Measurements from ENCODE around the gene ADD2. TPM values are rescaled to one million over a fixed set of nuclear protein-coding genes. Genes with fewer than 3 reads are reported as not detected.

The ADD2 gene
- total RNA-seq, 1 donor from 2014 or later = not detected

- Histone ChIP-seq H3K27me3 (ENCODE audit: control insufficient read depth, insufficient read depth, low read length) (peaks cover 5% of the 10 kb centered on the region), H3K4me3 (ENCODE audit: low read depth, low read length) (no peak overlapping the region), H3K36me3 (ENCODE audit: control insufficient read depth, insufficient read depth, low read length) (no peaks in the 10 kb centered on the region)
- no peak for TF ChIP-seq CTCF (IDR thresholded peaks at IDR 0.05; ENCODE audit: insufficient read depth, low read length, severe bottlenecking)
- no peak for FAIRE-seq
- peak; percentile 78 for DNase-seq (ENCODE audit: low read depth)
Observed at GRCh38 chr2:70738159-70738558, 29.8 kb downstream of the ADD2 start.

DNA sequence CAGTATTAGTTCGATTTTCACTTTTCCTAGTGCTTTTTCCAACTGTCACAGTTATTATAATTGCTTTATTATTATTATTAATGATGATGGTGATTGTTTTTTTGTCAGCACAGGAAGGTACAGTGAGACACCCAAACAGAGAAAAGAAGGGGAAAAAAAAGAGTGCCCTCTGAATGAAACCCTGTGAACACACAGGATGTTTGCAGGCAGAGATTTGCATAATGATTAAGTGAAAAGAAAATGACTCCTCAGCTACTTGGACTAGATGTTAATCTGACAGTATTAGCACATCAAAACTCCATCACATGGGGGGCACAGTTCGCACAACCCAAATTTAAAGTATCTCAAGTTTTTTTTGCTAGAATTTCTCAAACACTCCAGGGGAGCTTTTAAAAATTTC is 32.9 kb downstream of the ADD2 start:
- Histone ChIP-seq H3K27me3 (ENCODE audit: control insufficient read depth, insufficient read depth, low read length) (peaks cover 9% of the 10 kb centered on the region), H3K36me3 (ENCODE audit: control insufficient read depth, insufficient read depth, low read length) (no peaks in the 10 kb centered on the region), H3K4me3 (ENCODE audit: low read depth, low read length) (no peak overlapping the region)
- FAIRE-seq (no peak), DNase-seq (ENCODE audit: low read depth) (no peak)
- TF ChIP-seq CTCF (IDR thresholded peaks at IDR 0.05; ENCODE audit: insufficient read depth, low read length, severe bottlenecking) = no peak

- no peak for TF ChIP-seq CTCF (IDR thresholded peaks at IDR 0.05; ENCODE audit: insufficient read depth, low read length, severe bottlenecking)
- Histone ChIP-seq H3K27me3 (ENCODE audit: control insufficient read depth, insufficient read depth, low read length) (peaks cover 9% of the 10 kb centered on the region), H3K36me3 (ENCODE audit: control insufficient read depth, insufficient read depth, low read length) (no peaks in the 10 kb centered on the region), H3K4me3 (ENCODE audit: low read depth, low read length) (no peak overlapping the region)
- DNase-seq (ENCODE audit: low read depth) = no peak
- FAIRE-seq = no peak
Observed at GRCh38 chr2:70733646-70734180, 34.3 kb downstream of the ADD2 start.

DNA sequence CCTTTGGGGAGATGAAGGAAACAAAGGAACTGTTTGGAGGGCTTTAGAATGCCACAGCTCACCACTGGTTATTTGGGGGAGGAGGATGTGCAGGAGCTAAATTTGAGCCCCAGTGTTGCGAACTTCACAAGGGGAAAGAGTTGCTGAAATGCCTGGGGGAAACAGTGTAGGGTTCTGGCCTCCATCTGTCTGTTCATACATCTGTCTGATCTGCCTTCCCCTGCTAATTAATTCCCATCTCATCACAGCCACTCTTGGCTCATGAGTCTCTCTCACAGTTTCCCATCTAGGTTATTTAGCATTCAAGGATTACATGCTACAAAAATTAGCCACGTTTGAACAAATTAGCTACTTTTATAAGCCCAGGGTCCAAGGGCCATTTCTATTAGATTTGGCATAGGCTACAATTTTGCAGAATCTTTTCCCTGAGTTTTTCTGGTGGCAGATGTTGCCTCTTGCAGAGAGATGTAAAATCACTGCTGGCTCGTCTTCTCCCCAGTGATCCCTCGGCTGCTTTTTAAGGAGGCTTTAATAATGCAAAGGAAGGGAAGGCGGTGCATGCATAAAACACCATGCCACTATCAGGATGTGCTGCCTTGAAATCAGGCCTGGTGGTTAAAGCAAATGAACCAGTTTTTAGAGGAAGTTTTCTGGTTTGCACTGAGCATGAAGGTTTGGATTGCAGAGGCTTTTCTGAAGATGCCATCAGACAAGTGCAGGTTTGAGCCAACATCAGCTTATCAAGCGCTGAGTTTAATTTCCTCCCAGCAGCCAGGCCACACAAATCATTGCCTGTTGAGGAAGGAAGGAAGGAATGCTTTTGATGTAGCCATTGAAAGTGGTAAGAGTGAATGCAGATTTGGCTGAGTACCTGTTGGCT is 35.0 kb downstream of the ADD2 start:
- no peak overlapping the region for H3K4me3 ChIP-seq (ENCODE audit: low read depth, low read length)
- H3K27me3 ChIP-seq (ENCODE audit: control insufficient read depth, insufficient read depth, low read length) = peaks cover 9% of the 10 kb centered on the region
- TF ChIP-seq CTCF (IDR thresholded peaks at IDR 0.05; ENCODE audit: insufficient read depth, low read length, severe bottlenecking) = no peak
- DNase-seq (ENCODE audit: low read depth) = no peak
- no peak for FAIRE-seq
- H3K36me3 ChIP-seq (ENCODE audit: control insufficient read depth, insufficient read depth, low read length) = no peaks in the 10 kb centered on the region

- no peak for TF ChIP-seq CTCF (IDR thresholded peaks at IDR 0.05; ENCODE audit: insufficient read depth, low read length, severe bottlenecking)
- no peak for FAIRE-seq
- H3K27me3 ChIP-seq (ENCODE audit: control insufficient read depth, insufficient read depth, low read length) = peaks cover 9% of the 10 kb centered on the region
- H3K4me3 ChIP-seq (ENCODE audit: low read depth, low read length) = no peak overlapping the region
- peak; percentile 35 for DNase-seq (ENCODE audit: low read depth)
- H3K36me3 ChIP-seq (ENCODE audit: control insufficient read depth, insufficient read depth, low read length) = no peaks in the 10 kb centered on the region
Observed at GRCh38 chr2:70730730-70731129, 37.3 kb downstream of the ADD2 start.
